HG03066 (cell line): Measurements from ENCODE around the gene CD69.

Experiments
- ATAC-seq: cut with Tn5 transposase; IDR thresholded peaks from one replicate; pipeline ENCODE4 v1.9.1; 2021; ENCODE audit warnings: low read depth; ENCODE audit not compliant: unreplicated experiment

CD69 gene

GRCh38 chr12:9782547-9783382 is 22.1 kb upstream of the CD69 start:
- ATAC-seq: no peak

GRCh38 chr12:9781360-9781759 is 20.7 kb upstream of the CD69 start:
- no peak for ATAC-seq

DNA sequence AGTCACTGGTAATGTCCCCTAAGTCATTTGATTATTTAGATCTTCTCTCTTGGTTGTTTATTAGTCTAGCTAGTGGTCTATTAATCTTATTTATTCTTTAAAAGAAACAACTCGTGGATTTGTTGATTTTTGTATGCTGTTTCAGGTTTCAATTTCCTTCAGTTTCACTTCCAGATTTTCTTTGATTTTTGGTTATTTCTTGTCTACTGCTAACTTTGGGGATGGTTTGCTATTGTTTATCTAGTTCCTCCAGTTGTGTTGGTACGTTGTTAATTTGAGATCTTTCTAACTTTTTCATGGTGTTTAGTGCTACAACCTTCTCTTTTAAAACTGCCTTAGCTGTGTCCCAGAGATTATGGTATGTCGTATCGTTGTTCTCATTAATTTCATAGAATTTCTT is 18.5 kb upstream of the CD69 start:
- ATAC-seq: no peak

GRCh38 chr12:9776781-9777180 is 16.1 kb upstream of the CD69 start:
- no peak for ATAC-seq

GRCh38 chr12:9773216-9773877 is 12.6 kb upstream of the CD69 start:
- ATAC-seq: no peak

GRCh38 chr12:9763025-9763424 is 2.3 kb upstream of the CD69 start:
- no peak for ATAC-seq

DNA sequence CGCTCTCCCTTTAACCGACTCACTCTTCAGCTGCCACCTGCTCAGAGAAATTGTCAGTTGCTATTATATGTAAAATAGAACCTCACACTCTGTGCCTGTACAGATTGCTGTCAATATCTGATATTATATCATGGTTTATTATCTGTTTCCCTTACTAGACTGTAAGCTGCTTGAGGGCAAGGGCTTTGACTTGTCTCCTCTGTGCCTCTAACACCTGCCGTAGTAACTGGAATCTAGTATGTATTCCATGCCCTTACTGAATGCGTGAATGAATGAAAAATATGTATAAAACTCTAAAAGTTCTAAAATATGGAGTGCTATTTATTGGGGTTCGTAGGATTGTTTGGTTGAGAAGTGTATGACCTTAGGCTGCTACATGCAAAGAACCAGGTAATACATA is 1.7 kb upstream of the CD69 start:
- no peak for ATAC-seq

GRCh38 chr12:9761419-9761781 is 699 bp upstream of the CD69 start:
- ATAC-seq: no peak

DNA sequence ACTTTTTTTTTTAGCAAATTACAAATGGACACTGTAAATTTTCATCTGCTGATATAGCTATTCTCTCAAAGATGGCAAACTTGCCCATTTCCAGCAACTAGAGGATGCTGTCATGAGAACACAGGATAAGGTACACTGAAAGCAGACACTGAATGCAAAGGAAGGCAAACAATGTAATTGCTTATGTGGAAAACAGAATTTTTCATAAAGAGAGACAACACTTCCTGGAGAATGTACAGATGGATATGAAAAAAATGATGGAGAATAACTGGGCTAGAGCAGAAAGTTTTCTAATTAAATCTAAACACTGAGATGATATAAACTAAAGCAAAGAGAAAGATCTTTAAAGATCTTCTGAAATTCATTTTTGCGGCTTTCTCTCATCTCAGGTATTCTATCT is 581 bp downstream of the CD69 start:
- ATAC-seq: no peak

DNA sequence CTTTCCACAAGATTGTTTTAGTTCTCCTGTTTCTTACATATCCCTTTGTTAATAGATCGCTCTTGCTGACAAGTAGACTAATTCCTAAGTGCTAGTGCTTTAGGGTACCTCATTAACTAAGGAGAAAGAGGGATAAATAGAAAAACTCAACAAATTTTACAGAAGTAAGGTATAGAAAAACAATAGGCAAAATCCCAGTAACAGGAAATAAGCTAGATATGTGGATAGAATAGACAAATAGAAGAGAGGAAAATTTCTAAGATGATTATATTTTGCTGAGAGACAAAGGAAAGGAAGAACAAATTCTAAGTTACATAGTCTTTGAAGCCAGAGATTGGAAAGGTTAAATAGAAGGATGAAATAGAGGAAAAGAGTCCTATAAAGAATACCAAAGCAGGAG is 1.0 kb downstream of the CD69 start:
- no peak for ATAC-seq

DNA sequence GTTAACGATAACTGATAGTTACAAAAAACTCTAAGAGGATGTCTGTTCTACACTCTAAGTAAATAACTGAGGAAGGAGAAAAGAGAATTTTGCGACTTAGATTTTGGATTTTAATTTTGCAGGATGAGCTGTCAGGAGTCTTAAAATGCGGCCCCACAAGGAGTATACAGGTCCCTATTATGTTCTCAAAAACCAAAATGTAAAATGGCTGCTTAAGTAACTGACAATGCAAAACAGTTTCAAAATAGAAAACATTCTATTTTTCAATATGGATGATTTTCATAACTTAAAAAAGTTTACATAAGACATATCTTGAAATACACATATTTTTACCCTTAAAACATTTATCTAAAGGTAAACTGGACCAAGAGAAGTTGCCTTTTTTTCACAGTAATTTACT is 2.6 kb downstream of the CD69 start:
- ATAC-seq: no peak

DNA sequence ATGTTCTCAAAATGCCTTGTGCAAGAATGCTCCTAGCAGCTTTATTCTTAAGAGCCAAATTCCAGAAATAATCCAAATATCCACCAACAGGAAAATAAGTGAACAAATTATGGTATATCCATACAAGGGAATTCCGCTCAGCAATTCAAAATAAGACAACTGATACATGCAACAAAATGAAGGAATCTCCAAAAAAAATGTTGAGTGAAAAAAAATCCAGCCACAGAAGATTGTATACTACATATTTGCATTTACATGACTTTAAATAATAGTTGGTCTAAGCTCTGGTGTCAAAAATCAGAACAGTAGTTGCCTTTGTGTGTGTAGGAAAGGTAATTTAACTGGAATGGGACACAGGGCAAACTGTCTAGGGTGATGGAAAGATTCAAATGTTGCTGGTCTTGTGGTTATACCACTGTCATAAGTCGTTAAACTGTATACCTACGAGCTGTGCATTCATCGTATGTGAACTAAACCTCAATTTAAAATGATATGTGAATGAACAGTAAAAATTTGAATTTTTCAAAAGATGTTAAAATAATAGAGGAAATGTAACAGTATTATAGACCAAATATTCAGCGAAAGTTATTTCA is 3.2 kb downstream of the CD69 start:
- ATAC-seq: no peak

DNA sequence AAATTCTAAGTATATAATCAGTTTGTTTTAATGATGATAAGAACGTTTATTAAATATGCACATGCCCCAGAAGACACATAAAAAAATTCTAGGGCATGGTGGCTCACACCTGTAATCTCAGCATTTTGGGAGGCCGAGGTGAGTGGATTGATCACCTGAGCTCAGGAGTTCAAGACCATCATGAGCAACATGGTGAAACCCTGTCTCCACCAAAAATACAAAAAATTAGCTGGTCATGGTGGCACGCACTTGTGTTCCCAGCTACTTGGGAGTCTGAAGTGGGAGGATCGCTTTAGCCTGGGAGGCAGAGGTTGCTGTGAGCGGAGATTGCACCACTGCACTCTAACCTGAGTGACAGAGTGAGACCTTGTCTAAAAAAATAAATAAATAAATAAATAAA is 4.0 kb downstream of the CD69 start:
- no peak for ATAC-seq

- ATAC-seq: no peak
Measured at GRCh38 chr12:9756170-9756569, 4.5 kb downstream of the CD69 start.

GRCh38 chr12:9755567-9755966 is 5.1 kb downstream of the CD69 start:
- no peak for ATAC-seq

DNA sequence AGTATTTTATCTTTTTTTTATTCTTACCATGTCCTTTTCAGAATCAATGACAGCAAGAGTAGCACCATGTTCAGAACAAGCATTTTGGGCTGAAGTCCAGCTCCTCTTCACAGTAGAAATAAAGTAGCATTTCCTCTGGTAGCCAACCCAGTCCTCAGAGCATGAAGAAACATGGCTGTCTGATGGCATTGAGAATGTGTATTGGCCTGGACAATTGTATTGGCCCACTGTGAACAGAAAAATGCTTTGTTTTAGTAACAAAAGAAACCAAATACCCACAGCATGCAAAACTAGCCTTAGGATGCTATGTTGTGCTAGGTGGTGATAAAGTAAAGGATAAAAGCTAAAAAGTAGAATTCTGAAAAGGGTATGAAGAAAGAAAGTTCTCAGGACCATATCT is 5.7 kb downstream of the CD69 start:
- ATAC-seq: no peak

GRCh38 chr12:9754099-9754927 is 6.4 kb downstream of the CD69 start:
- ATAC-seq: no peak

DNA sequence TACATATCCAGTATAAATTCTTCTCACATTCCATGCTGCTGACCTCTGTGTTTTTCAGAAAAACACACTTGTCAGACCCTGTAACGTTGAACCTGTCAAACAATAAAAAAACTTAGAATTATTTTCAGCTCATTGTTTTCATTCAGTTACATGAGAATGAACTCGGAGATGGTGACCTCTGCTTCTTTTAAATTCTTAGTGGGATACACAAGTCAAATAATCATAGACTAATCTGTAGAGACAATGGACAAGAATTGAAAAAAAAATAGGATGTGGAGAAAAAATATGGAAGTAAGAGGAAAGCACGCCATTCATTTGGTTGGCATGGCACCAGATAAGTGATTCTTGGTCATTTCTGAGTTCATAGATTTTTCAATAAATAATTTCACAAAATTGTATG is 7.2 kb downstream of the CD69 start:
- ATAC-seq: no peak

GRCh38 chr12:9753073-9753472 is 7.6 kb downstream of the CD69 start:
- ATAC-seq: no peak

DNA sequence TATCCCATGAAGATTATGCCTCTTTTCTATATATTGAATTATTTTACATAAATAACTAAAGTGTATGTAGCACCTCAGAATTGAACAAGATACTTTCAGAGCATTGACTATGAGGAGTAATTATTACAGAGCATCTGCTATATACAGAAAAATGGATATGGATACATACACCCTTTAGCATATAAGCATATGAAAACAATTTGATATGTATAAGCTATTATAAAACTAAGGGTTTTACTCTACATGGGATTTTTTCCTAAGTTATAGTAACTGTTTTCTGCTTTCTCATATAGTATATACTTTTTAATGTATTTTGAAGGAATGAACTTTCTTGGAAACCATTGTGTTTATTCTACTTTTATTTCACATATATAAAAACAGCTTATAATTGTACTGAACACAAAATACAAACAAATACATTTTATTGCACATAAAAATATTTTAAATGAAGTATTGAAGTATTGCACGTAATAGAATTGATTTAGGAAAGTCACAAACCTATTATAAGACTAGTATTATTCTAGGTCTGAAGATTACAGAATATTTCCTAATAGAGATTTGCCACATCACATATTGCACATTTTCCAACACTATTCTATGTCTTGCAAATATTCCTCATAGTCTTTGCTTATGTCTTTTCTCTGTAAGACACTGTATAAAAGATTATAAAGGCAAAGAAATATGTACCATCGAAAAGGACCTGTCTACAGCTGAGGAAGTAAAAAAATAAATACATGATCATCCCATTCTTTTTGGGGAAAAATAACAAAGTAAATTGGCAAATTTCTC is 8.4 kb downstream of the CD69 start:
- ATAC-seq: no peak
